GM19452 (cell line): ENCODE data around the gene XRN2.

Experiments used
- ATAC-seq: cut with Tn5 transposase; IDR thresholded peaks from one replicate; pipeline ENCODE4 v1.9.1; 2021; ENCODE audit not compliant: unreplicated experiment

Gene XRN2, protein sequence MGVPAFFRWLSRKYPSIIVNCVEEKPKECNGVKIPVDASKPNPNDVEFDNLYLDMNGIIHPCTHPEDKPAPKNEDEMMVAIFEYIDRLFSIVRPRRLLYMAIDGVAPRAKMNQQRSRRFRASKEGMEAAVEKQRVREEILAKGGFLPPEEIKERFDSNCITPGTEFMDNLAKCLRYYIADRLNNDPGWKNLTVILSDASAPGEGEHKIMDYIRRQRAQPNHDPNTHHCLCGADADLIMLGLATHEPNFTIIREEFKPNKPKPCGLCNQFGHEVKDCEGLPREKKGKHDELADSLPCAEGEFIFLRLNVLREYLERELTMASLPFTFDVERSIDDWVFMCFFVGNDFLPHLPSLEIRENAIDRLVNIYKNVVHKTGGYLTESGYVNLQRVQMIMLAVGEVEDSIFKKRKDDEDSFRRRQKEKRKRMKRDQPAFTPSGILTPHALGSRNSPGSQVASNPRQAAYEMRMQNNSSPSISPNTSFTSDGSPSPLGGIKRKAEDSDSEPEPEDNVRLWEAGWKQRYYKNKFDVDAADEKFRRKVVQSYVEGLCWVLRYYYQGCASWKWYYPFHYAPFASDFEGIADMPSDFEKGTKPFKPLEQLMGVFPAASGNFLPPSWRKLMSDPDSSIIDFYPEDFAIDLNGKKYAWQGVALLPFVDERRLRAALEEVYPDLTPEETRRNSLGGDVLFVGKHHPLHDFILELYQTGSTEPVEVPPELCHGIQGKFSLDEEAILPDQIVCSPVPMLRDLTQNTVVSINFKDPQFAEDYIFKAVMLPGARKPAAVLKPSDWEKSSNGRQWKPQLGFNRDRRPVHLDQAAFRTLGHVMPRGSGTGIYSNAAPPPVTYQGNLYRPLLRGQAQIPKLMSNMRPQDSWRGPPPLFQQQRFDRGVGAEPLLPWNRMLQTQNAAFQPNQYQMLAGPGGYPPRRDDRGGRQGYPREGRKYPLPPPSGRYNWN

DNA sequence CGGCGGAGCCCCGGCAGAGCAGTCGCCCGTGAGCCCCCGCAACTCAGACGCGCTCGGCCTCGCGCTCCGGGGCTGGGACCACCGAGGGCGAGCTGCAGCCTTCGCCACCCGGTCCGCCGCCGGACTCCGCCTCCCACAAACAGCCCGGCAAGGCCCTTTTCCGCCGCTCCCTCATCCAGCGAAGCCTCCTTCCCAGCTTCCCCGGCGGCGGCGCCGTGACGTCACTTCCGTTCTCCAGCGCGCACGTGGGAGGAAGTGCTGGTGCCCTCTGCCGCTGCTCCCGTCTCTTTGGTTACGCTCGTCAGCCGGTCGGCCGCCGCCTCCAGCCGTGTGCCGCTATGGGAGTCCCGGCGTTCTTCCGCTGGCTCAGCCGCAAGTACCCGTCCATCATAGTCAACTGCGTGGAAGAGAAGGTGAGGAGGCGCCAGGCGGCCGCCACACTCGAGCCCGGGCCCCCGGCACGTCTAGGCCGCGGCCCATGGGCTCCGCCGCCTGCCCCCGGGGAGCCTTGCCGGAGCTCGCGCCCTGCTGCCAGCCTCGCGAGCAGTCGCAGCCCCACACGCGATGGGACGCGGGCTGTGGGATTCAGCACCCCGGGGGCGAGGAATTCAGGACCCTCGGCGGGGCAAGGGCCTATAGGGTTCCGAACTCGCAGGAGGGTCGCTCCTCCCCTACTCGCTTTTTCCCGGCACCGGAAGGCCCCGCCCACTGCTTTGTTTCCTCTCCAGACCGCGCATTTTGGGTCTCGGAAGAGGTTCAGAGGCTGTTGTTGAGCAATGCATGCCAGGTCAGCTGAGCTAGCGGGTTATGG is at the start of gene XRN2:
Gene XRN2 (plus strand): TSS at position 271 of the 811 bp plus-strand sequence. CDS start 68 bp downstream, at position 339.
- ATAC-seq, result peak; percentile 93

DNA sequence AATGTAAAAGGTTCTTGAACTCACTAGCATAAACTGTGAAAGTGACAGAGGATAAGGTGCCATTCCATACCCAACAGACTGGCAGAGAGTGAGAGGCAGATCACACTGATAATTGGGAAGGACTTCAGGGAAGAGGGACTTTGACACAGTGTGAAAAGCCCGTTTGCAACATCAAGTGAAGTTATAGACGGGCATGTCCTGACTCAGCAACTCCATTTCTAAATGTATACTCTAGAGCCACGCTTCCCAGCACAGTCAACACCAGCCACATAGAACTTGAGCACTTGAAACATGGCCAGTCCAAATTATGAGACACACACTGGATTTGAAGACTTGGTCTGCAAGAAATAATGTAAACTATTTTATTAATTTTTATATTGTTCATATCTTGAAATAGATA is 45.9 kb upstream of the XRN2 start:
- no peak for ATAC-seq

DNA sequence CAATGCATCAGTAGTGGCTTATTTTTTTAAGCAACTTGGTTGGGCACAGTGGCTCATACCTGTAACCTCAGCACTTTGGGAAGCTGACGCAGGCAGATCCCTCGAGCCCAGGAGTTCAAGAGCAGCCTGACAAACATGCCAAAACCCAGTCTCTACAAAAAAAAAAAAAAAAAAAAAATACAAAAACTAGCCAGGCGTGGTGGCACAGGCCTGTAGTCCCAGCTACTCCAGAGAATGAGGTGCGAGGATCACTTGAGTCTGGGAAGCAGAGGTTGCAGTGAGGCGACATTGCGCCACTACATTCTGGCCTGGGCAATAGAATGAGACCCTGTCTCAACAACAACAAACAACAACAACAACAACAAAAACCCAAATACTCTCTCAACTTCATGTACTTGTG is 44.7 kb upstream of the XRN2 start:
- ATAC-seq, result no peak

DNA sequence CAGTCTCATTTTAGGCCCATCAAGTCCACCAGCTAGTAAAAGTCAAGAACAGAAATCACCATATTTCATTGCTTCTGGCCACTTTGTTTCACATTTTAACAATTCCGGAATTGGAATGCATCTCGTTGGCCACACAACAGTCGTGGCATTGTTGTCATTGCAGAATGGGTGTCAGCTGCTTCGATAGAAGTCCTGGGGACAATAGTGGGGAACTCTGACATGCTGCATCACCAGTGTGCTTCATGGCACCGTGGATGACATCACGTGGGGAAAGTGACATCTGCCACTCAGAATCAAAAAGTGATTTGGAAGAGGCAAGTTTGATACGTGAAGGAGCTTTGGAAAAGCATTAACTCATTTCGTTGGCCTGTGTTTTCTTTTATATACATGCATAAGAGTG is 43.8 kb upstream of the XRN2 start:
- no peak for ATAC-seq

DNA sequence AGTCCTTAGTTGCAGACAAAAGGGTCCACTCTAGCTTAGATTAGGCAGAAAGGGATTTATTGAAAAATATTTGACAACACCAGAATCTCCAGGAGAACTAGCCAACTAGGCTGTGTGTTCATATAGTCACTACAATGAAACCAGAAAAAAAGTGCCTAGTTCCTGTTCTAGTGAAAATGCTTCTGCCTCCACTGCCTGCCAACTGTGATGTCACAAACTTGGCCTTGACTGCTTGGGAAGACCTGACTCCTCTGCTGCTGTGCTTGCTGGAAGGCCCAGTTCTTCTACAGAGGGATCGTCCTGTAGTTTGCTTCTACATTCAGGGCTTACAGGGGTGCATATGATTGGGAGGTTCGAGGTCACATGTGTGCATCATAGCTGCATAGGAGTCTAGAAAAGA is 40.3 kb upstream of the XRN2 start:
- no peak for ATAC-seq

DNA sequence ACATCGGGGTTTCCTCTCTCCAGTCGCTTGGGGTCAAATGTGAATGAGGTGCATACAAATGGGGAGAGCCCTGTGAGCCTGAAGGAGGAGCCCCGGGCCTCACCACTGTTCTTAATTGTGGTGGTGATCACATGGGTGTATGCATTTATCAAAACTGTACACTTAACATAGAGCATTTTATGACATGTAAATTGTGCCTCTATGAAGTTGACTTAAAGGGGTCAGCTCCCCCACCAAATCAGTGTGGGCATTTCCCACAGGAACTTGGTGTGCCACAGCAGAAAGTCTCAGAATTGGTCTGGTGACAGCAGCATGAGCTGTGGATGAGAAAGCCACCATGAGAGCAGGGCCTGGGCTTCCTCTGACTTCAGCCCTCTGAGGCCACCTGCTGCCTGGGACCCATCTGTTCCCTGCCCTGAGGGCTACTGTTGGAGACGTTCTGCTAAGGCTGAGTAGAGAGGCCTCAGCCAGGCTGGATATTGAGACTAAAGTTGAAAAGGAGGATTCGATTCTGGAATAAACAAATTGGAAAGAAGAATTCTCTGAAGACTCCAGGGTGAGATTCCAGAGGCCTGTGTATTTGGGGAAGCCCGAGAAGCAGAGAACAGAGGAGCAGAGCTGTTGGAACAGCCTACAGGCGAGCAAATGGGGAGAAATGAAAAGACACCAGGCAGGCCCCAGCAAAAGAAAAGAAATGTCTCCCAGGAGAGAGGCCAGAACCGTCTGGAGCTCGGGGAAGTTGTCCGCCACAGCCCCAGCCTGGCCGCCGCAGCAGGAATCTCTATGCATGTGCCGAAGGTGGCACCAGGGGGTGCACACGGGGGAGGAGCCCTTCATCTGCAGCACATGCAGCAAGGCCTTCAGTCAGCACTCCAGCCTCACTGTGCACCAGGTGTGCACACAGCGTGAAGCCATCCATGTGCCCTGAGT is 37.6 kb upstream of the XRN2 start:
- ATAC-seq, result no peak

DNA sequence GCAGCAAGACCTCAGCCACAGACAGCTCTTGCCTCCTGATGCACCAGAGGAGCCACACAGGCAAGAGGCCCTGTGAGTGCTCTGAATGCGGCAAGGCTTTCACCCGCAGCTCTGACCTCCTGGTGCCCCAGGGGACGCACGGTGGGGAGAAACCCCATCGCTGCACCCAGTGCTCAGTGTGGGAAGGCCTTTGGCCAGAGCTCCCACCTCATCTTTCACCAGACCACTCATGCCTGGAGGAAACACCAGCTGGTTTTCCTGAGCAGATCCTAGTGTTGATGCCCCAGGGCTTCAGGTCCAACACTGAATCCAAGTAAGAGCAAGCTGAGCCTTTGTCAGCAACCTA is 37.0 kb upstream of the XRN2 start:
- no peak for ATAC-seq

DNA sequence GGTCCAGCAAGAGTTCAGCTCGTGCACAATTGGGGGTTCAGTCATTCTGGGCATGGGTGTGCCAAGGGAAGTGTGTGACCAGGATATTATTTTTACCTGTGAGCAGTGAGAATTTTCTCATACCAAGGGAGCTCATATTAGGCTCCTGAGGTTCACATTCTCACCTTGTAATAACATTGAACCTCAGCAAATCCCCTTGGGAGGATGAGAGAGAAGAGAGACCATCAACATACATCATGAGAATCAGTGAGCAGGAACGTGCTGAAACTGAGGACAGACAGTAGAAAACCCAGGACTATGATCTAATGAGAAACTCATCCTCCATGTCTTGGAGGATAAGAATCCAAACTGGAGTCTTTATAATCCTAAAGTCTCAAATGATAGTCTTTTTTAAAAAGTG is 33.4 kb upstream of the XRN2 start:
- no peak for ATAC-seq

DNA sequence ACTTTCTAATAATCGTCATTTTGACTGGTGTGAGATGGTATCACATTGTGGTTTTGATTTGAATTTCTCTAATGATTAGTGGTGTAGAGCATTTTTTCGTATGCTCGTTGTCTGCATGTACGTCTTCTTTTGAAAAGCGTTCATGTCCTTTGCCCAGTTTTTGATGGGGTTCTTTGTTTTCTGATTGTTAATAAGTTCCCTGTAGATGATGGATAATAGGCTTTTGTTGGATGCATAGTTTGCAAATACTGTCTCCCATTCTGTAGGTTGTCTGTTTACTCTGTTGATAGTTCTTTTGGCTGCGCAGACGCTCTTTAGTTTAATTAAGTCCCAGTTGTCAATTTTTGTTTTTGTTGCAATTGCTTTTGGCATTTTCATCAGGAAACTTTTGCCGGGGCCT is 32.3 kb upstream of the XRN2 start:
- no peak for ATAC-seq

DNA sequence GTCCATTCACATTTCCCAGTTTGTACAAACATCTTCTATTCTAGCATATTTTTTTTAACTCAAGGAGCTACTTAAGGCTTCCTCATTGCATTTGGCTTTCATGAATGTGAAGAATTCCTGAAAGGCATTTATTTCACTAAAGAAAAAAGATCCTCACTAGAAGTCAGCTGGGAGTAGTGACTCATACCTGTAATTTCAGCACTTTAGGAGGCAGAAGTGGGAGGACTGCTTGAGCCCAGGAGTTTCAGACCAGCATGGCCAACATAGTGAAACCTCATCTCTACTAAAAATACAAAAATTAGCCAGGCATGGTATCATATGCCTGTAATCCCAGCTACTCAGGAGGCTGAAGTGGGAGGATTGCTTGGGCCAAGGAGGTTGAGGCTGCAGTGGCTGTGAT is 30.9 kb upstream of the XRN2 start:
- peak; percentile 47 for ATAC-seq

DNA sequence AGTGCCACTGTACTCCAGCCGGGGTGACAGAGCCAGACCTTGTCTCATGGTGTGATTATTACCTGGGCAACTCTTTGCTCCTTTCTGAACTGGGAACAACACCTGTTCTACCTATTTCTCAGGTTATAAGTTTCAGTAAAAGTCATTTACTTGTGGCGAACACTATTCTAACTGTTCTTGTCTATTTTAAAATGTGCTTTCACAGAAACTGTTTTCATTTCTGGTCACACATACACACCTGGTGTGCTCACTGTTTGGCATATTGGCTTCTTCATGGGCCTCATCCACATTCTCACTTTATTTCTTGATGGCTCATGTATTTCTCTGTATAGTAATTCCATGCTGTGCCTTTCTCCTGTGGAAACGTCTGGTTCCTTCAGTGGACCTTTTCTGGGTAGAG is 30.5 kb upstream of the XRN2 start:
- ATAC-seq, result peak; percentile 56

DNA sequence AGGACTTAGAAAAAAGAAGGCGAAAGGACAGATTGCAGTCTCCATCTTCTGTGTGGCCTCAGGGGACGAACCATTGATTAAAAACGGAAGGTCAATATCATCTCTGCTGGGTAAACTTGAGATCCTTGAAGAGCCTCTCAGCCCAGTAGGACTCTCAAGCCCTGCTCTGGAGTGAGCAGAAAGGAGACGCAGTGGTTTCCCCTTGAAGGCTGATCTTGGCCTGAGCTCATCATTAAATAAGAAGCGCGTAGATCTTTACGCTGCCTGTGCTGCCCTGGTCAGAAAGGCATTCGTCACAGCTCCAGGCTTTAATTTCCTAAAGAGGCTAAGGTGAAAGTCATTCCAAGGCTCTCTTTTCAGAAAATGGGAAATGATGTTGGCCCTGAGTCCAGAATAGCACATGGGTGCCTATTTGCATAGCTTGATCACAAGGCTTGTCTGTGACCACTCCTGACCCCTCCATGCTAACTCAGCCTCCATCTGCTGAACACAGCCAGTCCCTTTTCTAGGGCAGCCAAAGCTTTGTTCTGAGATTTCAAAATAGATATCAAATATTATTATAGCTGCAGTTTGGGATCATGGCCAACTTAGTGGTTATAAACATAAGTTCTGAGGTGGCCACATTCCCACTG is 29.3 kb upstream of the XRN2 start:
- no peak for ATAC-seq

DNA sequence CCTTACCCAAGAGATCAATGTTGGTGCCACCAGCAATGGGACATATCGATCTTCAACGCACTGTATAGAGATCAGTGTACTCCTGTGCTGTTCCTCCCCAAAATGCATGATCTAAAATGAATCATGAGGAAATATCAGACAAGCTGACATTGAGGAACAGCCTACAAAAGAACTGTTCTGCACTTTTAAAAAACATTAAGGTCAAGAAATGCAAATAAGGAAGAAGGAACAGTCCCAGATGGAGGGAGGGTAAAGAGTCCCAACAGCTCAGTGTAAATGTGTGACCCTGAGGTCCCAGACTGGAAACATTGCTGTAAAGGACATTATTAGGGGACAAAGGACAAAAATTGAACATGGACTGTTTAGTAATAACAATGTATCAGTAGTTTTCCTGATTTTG is 24.3 kb upstream of the XRN2 start:
- ATAC-seq, result no peak

DNA sequence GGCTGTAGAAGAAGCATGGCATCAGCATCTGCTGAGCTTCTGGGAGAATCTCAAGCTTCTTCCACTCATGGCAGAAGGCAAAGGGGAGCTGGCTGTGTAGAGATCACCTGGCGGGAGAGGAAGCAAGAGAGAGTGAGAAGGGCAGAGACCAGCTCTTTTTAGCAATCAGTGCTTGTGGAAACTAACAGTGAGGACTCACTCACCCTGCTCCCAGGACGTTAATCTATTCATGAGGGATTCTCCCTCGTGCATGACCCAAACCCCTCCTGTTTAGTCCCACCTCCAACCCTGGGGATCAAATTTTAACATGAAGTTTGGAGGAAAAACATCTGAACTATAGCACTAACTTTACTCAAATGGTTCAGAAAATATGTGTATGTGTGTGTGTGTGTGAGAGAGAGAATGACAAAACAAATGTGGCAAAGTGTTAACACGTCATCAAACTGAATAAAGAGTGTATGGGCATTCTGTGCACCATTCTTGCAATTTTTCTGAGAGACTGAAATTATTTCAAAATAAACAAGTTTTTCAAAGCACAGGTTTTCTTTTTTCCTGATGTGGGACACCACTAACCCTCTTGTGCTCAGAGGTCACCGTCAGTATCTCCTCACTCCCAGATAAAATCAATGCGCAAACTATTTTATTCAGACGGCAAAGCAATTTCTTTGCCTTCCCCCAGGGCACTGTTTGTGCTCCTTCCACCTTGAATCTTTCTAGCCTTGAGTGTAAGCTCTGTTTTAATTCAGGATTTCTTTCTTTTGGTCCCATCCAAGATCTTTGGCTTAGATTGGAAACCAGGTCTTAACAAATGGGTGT is 23.2 kb upstream of the XRN2 start:
- ATAC-seq, result no peak

DNA sequence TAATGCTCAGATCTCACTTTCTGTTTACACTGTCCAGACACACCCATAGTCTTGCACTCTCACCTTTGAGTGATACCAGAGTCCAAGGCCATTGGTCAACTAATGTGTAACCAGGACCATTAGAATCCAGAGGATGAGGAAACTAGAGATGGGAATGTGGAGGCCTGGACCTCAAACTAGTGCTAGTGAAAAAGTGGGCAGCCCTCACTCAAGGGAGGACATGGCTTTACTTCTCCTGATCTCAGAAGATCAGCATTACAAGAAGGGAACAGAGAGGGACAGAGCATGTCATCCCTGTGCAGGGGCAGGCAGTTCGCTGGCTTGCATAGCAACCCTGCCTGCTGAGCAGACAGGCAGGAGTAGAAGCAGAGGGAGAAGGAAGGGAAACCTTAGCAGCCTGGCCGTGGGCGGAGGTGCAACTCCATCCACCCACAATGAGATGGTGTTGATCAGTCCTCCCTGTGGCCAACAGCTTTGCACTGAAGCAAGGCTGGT is 22.6 kb upstream of the XRN2 start:
- ATAC-seq, result peak; percentile 61

DNA sequence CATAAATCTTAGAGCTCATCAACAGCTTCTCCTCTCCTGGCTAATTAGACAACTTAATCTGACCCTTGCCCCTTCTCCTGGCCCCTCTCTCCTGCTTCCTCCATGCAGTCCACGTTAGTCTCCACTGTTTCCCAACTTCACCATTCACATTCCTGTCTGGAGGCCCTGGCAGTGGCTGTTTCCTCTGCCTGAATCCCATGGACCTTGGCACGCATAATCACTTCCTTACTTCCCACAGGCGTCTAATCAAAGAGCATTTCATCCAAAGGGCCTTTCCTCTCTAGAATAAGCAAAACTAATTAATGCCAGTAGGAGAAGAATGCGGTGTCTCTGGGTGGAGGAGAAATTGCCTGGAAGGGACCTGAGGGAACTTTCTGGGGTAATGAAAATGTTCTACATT is 16.4 kb upstream of the XRN2 start:
- no peak for ATAC-seq

DNA sequence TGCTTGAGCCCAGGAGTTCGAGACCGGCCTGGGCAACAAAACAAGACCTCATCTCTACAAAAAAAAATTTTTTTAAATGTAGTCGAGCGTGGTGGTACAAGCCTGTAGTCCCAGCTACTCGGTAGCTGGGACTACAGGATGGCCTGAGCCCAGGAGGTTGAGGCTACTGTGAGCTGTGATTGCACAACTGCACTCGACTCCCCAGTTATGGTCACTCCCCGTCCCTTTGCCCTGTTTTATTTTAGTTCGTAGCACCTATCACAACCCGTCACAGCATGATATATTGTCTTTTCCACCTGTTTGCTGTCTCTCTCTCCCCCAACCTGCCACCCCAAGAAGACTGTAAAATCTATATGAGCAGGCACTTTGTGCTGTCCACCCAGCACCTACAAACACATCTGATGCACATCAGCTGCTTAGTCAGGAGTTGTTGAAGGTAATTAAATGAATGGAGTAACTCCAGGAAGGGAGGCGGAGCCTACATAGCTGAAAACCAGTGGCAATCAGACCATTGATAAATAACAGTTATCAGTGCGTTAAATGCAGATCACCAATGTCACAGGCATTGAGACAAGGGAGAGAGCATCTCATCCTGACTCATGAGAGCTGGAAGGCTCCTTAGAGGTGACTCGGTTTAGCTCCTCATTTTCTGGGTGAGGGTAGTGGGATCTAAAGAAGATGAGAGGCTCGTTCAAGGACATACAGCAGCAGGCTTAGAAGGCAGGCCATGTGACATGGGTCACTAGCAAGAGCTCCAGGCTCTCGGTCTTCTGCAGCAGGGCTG is 14.4 kb upstream of the XRN2 start:
- ATAC-seq, result no peak

DNA sequence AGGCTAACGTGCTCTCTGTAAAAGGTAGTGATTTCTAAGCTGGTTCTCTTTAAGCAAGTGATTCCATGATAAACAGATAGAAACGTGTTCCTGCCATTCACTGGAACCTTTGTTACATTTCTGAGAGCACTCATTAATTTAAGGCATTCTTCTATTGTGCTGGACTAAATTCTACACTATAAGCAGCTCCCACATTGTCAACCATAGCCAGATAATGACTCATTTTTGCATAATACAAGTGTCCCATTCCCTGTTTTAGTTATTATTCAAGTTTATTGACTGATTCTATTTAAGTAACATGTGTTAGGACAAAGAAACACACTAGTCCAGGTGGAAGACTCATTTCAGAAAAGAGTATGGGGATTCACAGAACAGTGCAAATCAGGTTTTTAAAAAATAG is 13.5 kb upstream of the XRN2 start:
- ATAC-seq, result no peak
